ENCODE measurements around the gene SHLD1. TPM values are rescaled to one million over a fixed set of nuclear protein-coding genes. Genes with fewer than 3 reads are reported as not detected.
"Not testable (repeated sequence)": the region's sequence is repeated elsewhere in the genome, so short reads cannot be mapped to it uniquely, and the experiment has no call there.

SHLD1 gene
- total RNA-seq, 1 donor from 2014 or later, result 8.6 TPM

GRCh38 chr20:5746064-5746463 lies 4.1 kb upstream of the SHLD1 start:
- intact Hi-C loops (cut with micrococcal nuclease), result no loop called here
- no peaks in the 10 kb centered on the region for H3K27me3 Mint-ChIP-seq
- H3K4me1 Mint-ChIP-seq, result peaks cover 5% of the 10 kb centered on the region
- no peak overlapping the region for H3K4me3 Mint-ChIP-seq
- no peak overlapping the region for H3K27ac Mint-ChIP-seq
- H3K36me3 Mint-ChIP-seq (ENCODE audit: low read depth), result peaks cover 4% of the 10 kb centered on the region
- peaks cover 4% of the 10 kb centered on the region for H3K9me3 Mint-ChIP-seq
- DNase-seq, result no peak

- Mint-ChIP-seq H3K27me3 (no peaks in the 10 kb centered on the region), H3K9me3 (peaks cover 4% of the 10 kb centered on the region), H3K36me3 (ENCODE audit: low read depth) (peaks cover 8% of the 10 kb centered on the region), H3K4me1 (peaks cover 12% of the 10 kb centered on the region), H3K4me3 (no peak overlapping the region), H3K27ac (no peak overlapping the region)
- no peak for DNase-seq
- intact Hi-C loops (cut with micrococcal nuclease), result no loop called here
Measured at GRCh38 chr20:5748246-5748645, 2.0 kb upstream of the SHLD1 start.

GRCh38 chr20:5749512-5749951 lies 669 bp upstream of the SHLD1 start:
- H3K27ac Mint-ChIP-seq, H3K4me3 Mint-ChIP-seq, DNase-seq: not testable (repeated sequence)

GRCh38 chr20:5751856-5752255 lies 1.7 kb downstream of the SHLD1 start:
- H3K9me3 Mint-ChIP-seq, result peaks cover 4% of the 10 kb centered on the region
- DNase-seq, result no peak
- H3K4me1 Mint-ChIP-seq, result peaks cover 14% of the 10 kb centered on the region
- no peak overlapping the region for H3K27ac Mint-ChIP-seq
- no peaks in the 10 kb centered on the region for H3K27me3 Mint-ChIP-seq
- H3K36me3 Mint-ChIP-seq (ENCODE audit: low read depth), result peaks cover 14% of the 10 kb centered on the region
- H3K4me3 Mint-ChIP-seq, result peak overlapping the region; percentile 98
- intact Hi-C loops (cut with micrococcal nuclease), result loop anchor here (5.0 kb wide), 2 partner anchors 80 to 160 kb away; no protein-coding TSS in a partner anchor

More at GRCh38 chr20:5749512-5749951, 669 bp upstream of the SHLD1 start:
- H3K9me3 Mint-ChIP-seq; H3K27me3 Mint-ChIP-seq; intact Hi-C loops (cut with micrococcal nuclease); H3K36me3 Mint-ChIP-seq (ENCODE audit: low read depth): not testable (repeated sequence)
- peaks cover 14% of the 10 kb centered on the region for H3K4me1 Mint-ChIP-seq

GRCh38 chr20:5753814-5754213 lies 3.6 kb downstream of the SHLD1 start:
- H3K4me3 Mint-ChIP-seq, result no peak overlapping the region
- peaks cover 4% of the 10 kb centered on the region for H3K9me3 Mint-ChIP-seq
- H3K27ac Mint-ChIP-seq, result no peak overlapping the region
- intact Hi-C loops (cut with micrococcal nuclease), result loop anchor here (5.0 kb wide), 2 partner anchors 82 to 162 kb away; no protein-coding TSS in a partner anchor
- H3K36me3 Mint-ChIP-seq (ENCODE audit: low read depth), result peaks cover 21% of the 10 kb centered on the region
- peaks cover 19% of the 10 kb centered on the region for H3K4me1 Mint-ChIP-seq
- no peak for DNase-seq
- no peaks in the 10 kb centered on the region for H3K27me3 Mint-ChIP-seq

- no peaks in the 10 kb centered on the region for H3K27me3 Mint-ChIP-seq
- H3K4me3 Mint-ChIP-seq, result no peak overlapping the region
- H3K36me3 Mint-ChIP-seq (ENCODE audit: low read depth), result peaks cover 30% of the 10 kb centered on the region
- H3K4me1 Mint-ChIP-seq, result peaks cover 19% of the 10 kb centered on the region
- H3K27ac Mint-ChIP-seq, result no peak overlapping the region
- DNase-seq, result no peak
- H3K9me3 Mint-ChIP-seq, result no peaks in the 10 kb centered on the region
- intact Hi-C loops (cut with micrococcal nuclease), result no loop called here
Measured at GRCh38 chr20:5757949-5758348, 7.7 kb downstream of the SHLD1 start.

- peaks cover 8% of the 10 kb centered on the region for H3K4me1 Mint-ChIP-seq
- H3K27ac Mint-ChIP-seq, result no peak overlapping the region
- H3K4me3 Mint-ChIP-seq, result no peak overlapping the region
- no peaks in the 10 kb centered on the region for H3K27me3 Mint-ChIP-seq
- H3K9me3 Mint-ChIP-seq, result no peaks in the 10 kb centered on the region
- intact Hi-C loops (cut with micrococcal nuclease), result no loop called here
- no peak for DNase-seq
- H3K36me3 Mint-ChIP-seq (ENCODE audit: low read depth), result peaks cover 17% of the 10 kb centered on the region
Measured at GRCh38 chr20:5766085-5766764, 16.0 kb downstream of the SHLD1 start.

- Mint-ChIP-seq H3K4me3 (no peak overlapping the region), H3K27ac (no peak overlapping the region), H3K36me3 (ENCODE audit: low read depth) (peaks cover 22% of the 10 kb centered on the region), H3K4me1 (peaks cover 8% of the 10 kb centered on the region), H3K9me3 (no peaks in the 10 kb centered on the region), H3K27me3 (no peaks in the 10 kb centered on the region)
- DNase-seq, result no peak
- intact Hi-C loops (cut with micrococcal nuclease), result no loop called here
Measured at GRCh38 chr20:5767493-5768098, 17.4 kb downstream of the SHLD1 start.

GRCh38 chr20:5770231-5770986 lies 20.2 kb downstream of the SHLD1 start:
- H3K9me3 Mint-ChIP-seq, result no peaks in the 10 kb centered on the region
- no peak overlapping the region for H3K4me3 Mint-ChIP-seq
- peaks cover 8% of the 10 kb centered on the region for H3K4me1 Mint-ChIP-seq
- no peaks in the 10 kb centered on the region for H3K27me3 Mint-ChIP-seq
- DNase-seq, result no peak
- H3K27ac Mint-ChIP-seq, result no peak overlapping the region
- intact Hi-C loops (cut with micrococcal nuclease), result no loop called here
- H3K36me3 Mint-ChIP-seq (ENCODE audit: low read depth), result peaks cover 34% of the 10 kb centered on the region

GRCh38 chr20:5770987-5771318 lies 20.8 kb downstream of the SHLD1 start:
- DNase-seq, result no peak
- intact Hi-C loops (cut with micrococcal nuclease), result no loop called here
- no peak overlapping the region for H3K27ac Mint-ChIP-seq
- peaks cover 34% of the 10 kb centered on the region for H3K36me3 Mint-ChIP-seq (ENCODE audit: low read depth)
- H3K9me3 Mint-ChIP-seq, result no peaks in the 10 kb centered on the region
- H3K4me1 Mint-ChIP-seq, result peaks cover 8% of the 10 kb centered on the region
- H3K4me3 Mint-ChIP-seq, result no peak overlapping the region
- no peaks in the 10 kb centered on the region for H3K27me3 Mint-ChIP-seq

- no peak overlapping the region for H3K4me3 Mint-ChIP-seq
- H3K36me3 Mint-ChIP-seq (ENCODE audit: low read depth), result peaks cover 30% of the 10 kb centered on the region
- H3K27me3 Mint-ChIP-seq, result no peaks in the 10 kb centered on the region
- DNase-seq, result no peak
- H3K4me1 Mint-ChIP-seq, result peaks cover 6% of the 10 kb centered on the region
- intact Hi-C loops (cut with micrococcal nuclease), result no loop called here
- H3K27ac Mint-ChIP-seq, result no peak overlapping the region
- H3K9me3 Mint-ChIP-seq, result no peaks in the 10 kb centered on the region
Measured at GRCh38 chr20:5772704-5773103, 22.5 kb downstream of the SHLD1 start.

- DNase-seq, result no peak
- Mint-ChIP-seq H3K27ac (no peak overlapping the region), H3K4me3 (no peak overlapping the region), H3K27me3 (no peaks in the 10 kb centered on the region), H3K36me3 (ENCODE audit: low read depth) (peaks cover 29% of the 10 kb centered on the region), H3K9me3 (no peaks in the 10 kb centered on the region), H3K4me1 (peaks cover 4% of the 10 kb centered on the region)
- intact Hi-C loops (cut with micrococcal nuclease), result no loop called here
Measured at GRCh38 chr20:5773589-5773988, 23.4 kb downstream of the SHLD1 start.

GRCh38 chr20:5776077-5776476 lies 25.9 kb downstream of the SHLD1 start:
- H3K27ac Mint-ChIP-seq, result no peak overlapping the region
- H3K4me1 Mint-ChIP-seq, result peaks cover 6% of the 10 kb centered on the region
- no peaks in the 10 kb centered on the region for H3K27me3 Mint-ChIP-seq
- no peak overlapping the region for H3K4me3 Mint-ChIP-seq
- intact Hi-C loops (cut with micrococcal nuclease), result no loop called here
- peaks cover 41% of the 10 kb centered on the region for H3K36me3 Mint-ChIP-seq (ENCODE audit: low read depth)
- DNase-seq, result no peak
- H3K9me3 Mint-ChIP-seq, result no peaks in the 10 kb centered on the region
